HL-60/S4 treated with phorbol 12-myristate 13-acetate at 8.2 ng/mL for 4 days and 3 days (cell line): ENCODE results near the gene ZNF423.
"Not testable (repeated sequence)": the region's sequence is repeated elsewhere in the genome, so short reads cannot be mapped to it uniquely, and the experiment has no call there.

Experiments
- in situ Hi-C: fragments of 300-500 bp; cut with MboI; formaldehyde crosslinking; loops from 2 replicates; pipeline ENCODE4 v1.15.0; 2022; ENCODE audit warnings: low sequenced_read_pairs

ZNF423 gene

GRCh38 chr16:49855822-49856671 lies at the start of gene ZNF423:
Gene ZNF423 (minus strand): TSS chr16:49856112. CDS start chr16:49855774, 338 bp downstream.
- in situ Hi-C loops = no loop called here

- in situ Hi-C loops = no loop called here
These were observed 48.6 kb upstream of the ZNF423 start for GRCh38 chr16:49904348-49905062.

- in situ Hi-C loops = no loop called here
These were observed 47.0 kb upstream of the ZNF423 start for GRCh38 chr16:49902908-49903307.

- in situ Hi-C loops = no loop called here
These were observed 45.8 kb upstream of the ZNF423 start for GRCh38 chr16:49901711-49902110.

GRCh38 chr16:49900875-49901274 lies 45.0 kb upstream of the ZNF423 start:
- in situ Hi-C loops = no loop called here

- in situ Hi-C loops = no loop called here
These were observed 44.2 kb upstream of the ZNF423 start for GRCh38 chr16:49899991-49900695.

- in situ Hi-C loops = no loop called here
These were observed 40.6 kb upstream of the ZNF423 start for GRCh38 chr16:49896447-49896964.

GRCh38 chr16:49890876-49891275 lies 35.0 kb upstream of the ZNF423 start:
- in situ Hi-C loops = no loop called here

GRCh38 chr16:49889725-49890397 lies 33.9 kb upstream of the ZNF423 start:
- in situ Hi-C loops = no loop called here

- in situ Hi-C loops = no loop called here
These were observed 30.7 kb upstream of the ZNF423 start for GRCh38 chr16:49886554-49887094.

GRCh38 chr16:49884033-49885015 lies 28.4 kb upstream of the ZNF423 start:
- in situ Hi-C loops = no loop called here

- in situ Hi-C loops = no loop called here
These were observed 27.4 kb upstream of the ZNF423 start for GRCh38 chr16:49883076-49884014.

GRCh38 chr16:49881890-49882289 lies 26.0 kb upstream of the ZNF423 start:
- in situ Hi-C loops = no loop called here

- in situ Hi-C loops = not testable (repeated sequence)
These were observed 22.6 kb upstream of the ZNF423 start for GRCh38 chr16:49878540-49878939.

- in situ Hi-C loops = no loop called here
These were observed 20.8 kb upstream of the ZNF423 start for GRCh38 chr16:49876716-49877129.

GRCh38 chr16:49875806-49876715 lies 20.1 kb upstream of the ZNF423 start:
- in situ Hi-C loops = no loop called here

- in situ Hi-C loops = no loop called here
These were observed 18.8 kb upstream of the ZNF423 start for GRCh38 chr16:49874613-49875237.
